Uterus (tissue), 4 donors: Measurements from ENCODE around the gene CCDC40. TPM values are rescaled to one million over a fixed set of nuclear protein-coding genes. Genes with fewer than 3 reads are reported as not detected.

Experiments
- DNase-seq, 2 donors: peaks; one replicate each; pipeline ENCODE4 v3.0.0-alpha.2; 2019 to 2020
- H3K27ac ChIP-seq, 2 donors: fragments of 200-600 bp; sonication (generic); 1 replicate in 1 of 2; 2 replicates in 1 of 2; pipeline ENCODE4 v1.5.1; 2016 to 2018
- H3K27me3 ChIP-seq, 2 donors: fragments of 200-600 bp; sonication (generic); one replicate each; pipeline ENCODE4 v1.5.1; 2018 to 2019; ENCODE audit warnings: control low read depth in 1 of 2
- H3K36me3 ChIP-seq, 2 donors: fragments of 200-600 bp; sonication (generic); one replicate each; pipeline ENCODE4 v1.5.1; 2019; ENCODE audit warnings: control low read depth in 1 of 2
- H3K4me1 ChIP-seq, 2 donors: fragments of 200-600 bp; sonication (generic); one replicate each; pipeline ENCODE4 v1.5.1; 2018 to 2019; ENCODE audit warnings: control low read depth in 1 of 2
- H3K4me3 ChIP-seq, 2 donors: fragments of 200-600 bp; sonication (generic); 1 replicate in 1 of 2; 2 replicates in 1 of 2; pipeline ENCODE4 v1.5.1; 2018 to 2019; ENCODE audit warnings: mild to moderate bottlenecking in 1 of 2
- H3K9me3 ChIP-seq, 2 donors: fragments of 200-600 bp; sonication (generic); one replicate each; pipeline ENCODE4 v1.5.1; 2019; ENCODE audit warnings: control low read depth in 1 of 2
- POLR2A ChIP-seq, 2 donors: fragments of 450-650 bp; IDR thresholded peaks; one replicate each; pipeline ENCODE4 v1.6.1; 2016; ENCODE audit warnings: antibody characterized with exemption in 2 of 2, mild to moderate bottlenecking in 1 of 2, moderate library complexity in 1 of 2
- intact Hi-C: fragments of 100-400 bp; cut with DNase I; formaldehyde crosslinking; loops from one replicate; pipeline ENCODE4 v1.15.1; 2023; ENCODE audit warnings: low total_unique reads
- total RNA-seq, 4 donors: library from RNA; depleted of rRNA in 3 of 4; stranded (reverse); fragments of >200 nt in 3 of 4; gene quantifications; one replicate each; pipeline versions ENCODE4 v1.1.0 to v1.2.4, GENCODE V29; 2014 to 2023
- TF ChIP-seq, protein P1 (sequence below), 4 experiments: fragments of 200-600 bp in 2 of 4; fragments of 450-650 bp in 2 of 4; sonication (generic) in 2 of 4; IDR thresholded peaks; one replicate each; pipeline ENCODE4 v1.5.1; 2016 to 2019; ENCODE audit warnings: antibody characterized with exemption in 4 of 4, mild to moderate bottlenecking in 2 of 4, moderate library complexity in 1 of 4
- donor health status: DM: yes; HTN: yes; CAD: no.

CCDC40 gene
- total RNA-seq, 4 donors from 2014 or later = 0.88 to 16.6 (median 4.8) TPM

GRCh38 chr17:80025140-80025539 is 11.3 kb upstream of the CCDC40 start:
- Histone ChIP-seq H3K27me3 (no peaks in the 10 kb centered on the region), H3K36me3 (no peaks in the 10 kb centered on the region), H3K27ac (no peak overlapping the region), H3K4me1 (peaks cover 5 to 12% of the 10 kb centered on the region in 2 donors), H3K4me3 (no peak overlapping the region), H3K9me3 (no peaks in the 10 kb centered on the region)
- no peak for DNase-seq
- TF ChIP-seq, protein P1, sequence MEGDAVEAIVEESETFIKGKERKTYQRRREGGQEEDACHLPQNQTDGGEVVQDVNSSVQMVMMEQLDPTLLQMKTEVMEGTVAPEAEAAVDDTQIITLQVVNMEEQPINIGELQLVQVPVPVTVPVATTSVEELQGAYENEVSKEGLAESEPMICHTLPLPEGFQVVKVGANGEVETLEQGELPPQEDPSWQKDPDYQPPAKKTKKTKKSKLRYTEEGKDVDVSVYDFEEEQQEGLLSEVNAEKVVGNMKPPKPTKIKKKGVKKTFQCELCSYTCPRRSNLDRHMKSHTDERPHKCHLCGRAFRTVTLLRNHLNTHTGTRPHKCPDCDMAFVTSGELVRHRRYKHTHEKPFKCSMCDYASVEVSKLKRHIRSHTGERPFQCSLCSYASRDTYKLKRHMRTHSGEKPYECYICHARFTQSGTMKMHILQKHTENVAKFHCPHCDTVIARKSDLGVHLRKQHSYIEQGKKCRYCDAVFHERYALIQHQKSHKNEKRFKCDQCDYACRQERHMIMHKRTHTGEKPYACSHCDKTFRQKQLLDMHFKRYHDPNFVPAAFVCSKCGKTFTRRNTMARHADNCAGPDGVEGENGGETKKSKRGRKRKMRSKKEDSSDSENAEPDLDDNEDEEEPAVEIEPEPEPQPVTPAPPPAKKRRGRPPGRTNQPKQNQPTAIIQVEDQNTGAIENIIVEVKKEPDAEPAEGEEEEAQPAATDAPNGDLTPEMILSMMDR (IDR thresholded peaks at IDR 0.05) = no peak
- no peak for TF ChIP-seq POLR2A (IDR thresholded peaks at IDR 0.05)
- intact Hi-C loops = no loop called here

GRCh38 chr17:80025796-80026195 is 10.6 kb upstream of the CCDC40 start:
- intact Hi-C loops = no loop called here
- Histone ChIP-seq H3K27me3 (no peaks in the 10 kb centered on the region), H3K4me1 (peaks cover 5 to 12% of the 10 kb centered on the region in 2 donors), H3K27ac (no peak overlapping the region), H3K36me3 (no peaks in the 10 kb centered on the region), H3K4me3 (no peak overlapping the region), H3K9me3 (no peaks in the 10 kb centered on the region)
- DNase-seq = no peak
- TF ChIP-seq, protein P1 (IDR thresholded peaks at IDR 0.05) = no peak
- TF ChIP-seq POLR2A (IDR thresholded peaks at IDR 0.05) = no peak

DNA sequence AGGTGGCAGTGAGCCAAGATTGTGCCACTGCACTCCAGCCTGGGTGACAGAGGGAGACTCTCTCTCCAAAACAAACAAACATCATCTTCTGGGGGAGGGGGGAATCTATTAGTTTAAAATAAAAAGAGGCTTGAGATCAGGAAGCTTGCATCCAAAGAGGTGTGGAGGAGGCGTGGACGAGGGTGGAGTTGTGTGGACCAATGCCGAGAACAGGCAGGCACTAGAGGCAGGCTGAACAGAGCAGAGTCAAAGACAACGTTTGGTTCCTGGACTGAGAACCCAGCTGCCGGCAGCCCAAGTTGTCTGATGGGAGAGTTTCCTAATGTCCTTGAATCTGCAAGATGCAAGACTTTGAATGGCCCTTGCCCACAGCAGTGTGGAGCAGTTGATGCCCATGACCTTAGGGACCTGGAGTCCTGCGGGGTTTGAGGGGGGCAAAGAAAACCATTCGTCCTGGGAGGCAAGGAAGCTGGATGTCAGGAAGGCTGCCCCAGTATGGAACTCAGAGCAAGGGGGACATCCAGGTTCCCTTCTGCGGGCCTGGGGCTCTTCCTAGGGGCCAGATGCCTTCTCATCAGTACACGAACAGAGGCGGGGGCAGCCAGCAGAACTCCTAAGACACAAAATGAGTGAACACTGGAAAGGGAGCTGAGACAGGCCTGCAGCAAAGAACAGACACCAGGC is 9.9 kb upstream of the CCDC40 start:
- intact Hi-C loops = no loop called here
- Histone ChIP-seq H3K4me1 (peaks cover 5 to 12% of the 10 kb centered on the region in 2 donors), H3K27ac (no peak overlapping the region)

DNA sequence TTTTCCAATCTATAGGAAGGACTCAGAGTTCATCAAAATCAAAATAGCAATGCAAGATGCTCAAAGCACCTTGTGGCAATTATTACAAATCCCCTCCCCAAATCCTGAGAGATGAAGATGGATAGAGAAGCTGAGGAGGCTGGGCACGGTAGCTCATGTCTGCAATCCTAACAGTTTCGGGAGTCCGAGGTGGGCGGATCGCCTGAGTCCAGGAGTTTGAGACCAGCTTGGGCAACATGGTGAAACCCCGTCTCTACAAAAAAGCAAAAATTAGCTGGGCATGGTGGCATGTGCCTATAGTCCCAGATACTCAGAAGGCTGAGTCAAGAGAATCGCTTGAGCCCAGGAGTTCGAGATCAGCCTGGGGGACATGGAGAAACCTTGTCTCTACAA is 9.4 kb upstream of the CCDC40 start:
- no peak overlapping the region for H3K4me3 ChIP-seq
- intact Hi-C loops = no loop called here
- H3K4me1 ChIP-seq = peaks cover 5 to 12% of the 10 kb centered on the region in 2 donors
- no peak for DNase-seq
- TF ChIP-seq, protein P1 (IDR thresholded peaks at IDR 0.05) = no peak
- no peak for TF ChIP-seq POLR2A (IDR thresholded peaks at IDR 0.05)
- no peaks in the 10 kb centered on the region for H3K9me3 ChIP-seq
- H3K36me3 ChIP-seq = no peaks in the 10 kb centered on the region
- no peak overlapping the region for H3K27ac ChIP-seq
- no peaks in the 10 kb centered on the region for H3K27me3 ChIP-seq

More for the DNA sequence above, 9.9 kb upstream of the CCDC40 start:
- TF ChIP-seq, protein P1 (IDR thresholded peaks at IDR 0.05) = no peak
- no peak for TF ChIP-seq POLR2A (IDR thresholded peaks at IDR 0.05)
- DNase-seq = no peak
- H3K27me3 ChIP-seq = no peaks in the 10 kb centered on the region
- no peaks in the 10 kb centered on the region for H3K36me3 ChIP-seq
- no peak overlapping the region for H3K4me3 ChIP-seq
- no peaks in the 10 kb centered on the region for H3K9me3 ChIP-seq

DNA sequence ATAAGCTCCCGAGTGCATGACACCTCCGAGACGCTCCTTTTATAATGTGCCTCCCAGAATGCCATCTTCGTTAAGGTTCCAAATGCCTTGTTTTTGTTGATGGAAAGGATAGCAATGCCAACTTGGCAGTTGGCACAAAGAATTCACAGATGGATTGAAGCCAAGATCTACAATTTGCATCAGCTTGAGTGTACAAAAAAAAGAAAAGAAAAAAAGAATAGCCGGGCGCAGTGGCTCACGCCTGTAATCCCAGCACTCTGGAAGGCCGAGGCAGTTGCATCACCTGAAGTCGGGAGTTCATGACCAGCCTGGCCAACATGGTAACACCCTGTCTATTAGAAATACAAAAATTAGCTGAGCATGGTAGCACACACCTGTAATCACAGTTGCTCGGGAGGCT is 8.4 kb upstream of the CCDC40 start:
- TF ChIP-seq, protein P1 (IDR thresholded peaks at IDR 0.05) = no peak
- no peak for TF ChIP-seq POLR2A (IDR thresholded peaks at IDR 0.05)
- H3K4me1 ChIP-seq = peaks cover 5 to 12% of the 10 kb centered on the region in 2 donors

More for the DNA sequence above, 8.4 kb upstream of the CCDC40 start:
- no peaks in the 10 kb centered on the region for H3K36me3 ChIP-seq
- peak overlapping the region; percentile 39 to 60 for H3K27ac ChIP-seq
- intact Hi-C loops = no loop called here
- H3K4me3 ChIP-seq = no peak overlapping the region
- H3K9me3 ChIP-seq = no peaks in the 10 kb centered on the region
- no peak for DNase-seq
- no peaks in the 10 kb centered on the region for H3K27me3 ChIP-seq
